Type B pancreatic cell (in vitro differentiated cells): Measurements from ENCODE around the gene SH3RF3. TPM values are rescaled to one million over a fixed set of nuclear protein-coding genes. Genes with fewer than 3 reads are reported as not detected.

Experiments
- DNase-seq: peaks from one replicate; pipeline ENCODE4 v3.0.0; 2021; ENCODE audit warnings: mixed read lengths; ENCODE audit not compliant: unreplicated experiment; ENCODE audit errors: extremely low spot score
- H3K27ac Mint-ChIP-seq: 2 replicates; pipeline ENCODE4 v1.8.0; 2021; ENCODE audit warnings: mild to moderate bottlenecking, mixed read lengths
- H3K27me3 Mint-ChIP-seq: 2 replicates; pipeline ENCODE4 v1.8.0; 2021; ENCODE audit warnings: mixed read lengths
- H3K36me3 Mint-ChIP-seq: 2 replicates; pipeline ENCODE4 v1.8.0; 2021; ENCODE audit warnings: mixed read lengths
- H3K4me1 Mint-ChIP-seq: one replicate; pipeline ENCODE4 v1.8.0; 2021; ENCODE audit warnings: mixed read lengths; ENCODE audit not compliant: unreplicated experiment
- H3K4me3 Mint-ChIP-seq: 2 replicates; pipeline ENCODE4 v1.8.0; 2021; ENCODE audit warnings: mild to moderate bottlenecking, mixed read lengths
- H3K9me3 Mint-ChIP-seq: 2 replicates; pipeline ENCODE4 v1.8.0; 2021; ENCODE audit warnings: mixed read lengths
- CTCF ChIP-seq: fragments of 200-600 bp; sonication (generic); conservative IDR thresholded peaks from 2 replicates; pipeline ENCODE4 v1.5.0; 2021; ENCODE audit warnings: antibody characterized with exemption, mild to moderate bottlenecking
- total RNA-seq: library from RNA; stranded (reverse); gene quantifications from 2 replicates; pipeline ENCODE4 v1.2.1, GENCODE V29; 2021; ENCODE audit warnings: low replicate concordance

Gene SH3RF3
- total RNA-seq, 1 donor from 2014 or later = 13.9 TPM

DNA sequence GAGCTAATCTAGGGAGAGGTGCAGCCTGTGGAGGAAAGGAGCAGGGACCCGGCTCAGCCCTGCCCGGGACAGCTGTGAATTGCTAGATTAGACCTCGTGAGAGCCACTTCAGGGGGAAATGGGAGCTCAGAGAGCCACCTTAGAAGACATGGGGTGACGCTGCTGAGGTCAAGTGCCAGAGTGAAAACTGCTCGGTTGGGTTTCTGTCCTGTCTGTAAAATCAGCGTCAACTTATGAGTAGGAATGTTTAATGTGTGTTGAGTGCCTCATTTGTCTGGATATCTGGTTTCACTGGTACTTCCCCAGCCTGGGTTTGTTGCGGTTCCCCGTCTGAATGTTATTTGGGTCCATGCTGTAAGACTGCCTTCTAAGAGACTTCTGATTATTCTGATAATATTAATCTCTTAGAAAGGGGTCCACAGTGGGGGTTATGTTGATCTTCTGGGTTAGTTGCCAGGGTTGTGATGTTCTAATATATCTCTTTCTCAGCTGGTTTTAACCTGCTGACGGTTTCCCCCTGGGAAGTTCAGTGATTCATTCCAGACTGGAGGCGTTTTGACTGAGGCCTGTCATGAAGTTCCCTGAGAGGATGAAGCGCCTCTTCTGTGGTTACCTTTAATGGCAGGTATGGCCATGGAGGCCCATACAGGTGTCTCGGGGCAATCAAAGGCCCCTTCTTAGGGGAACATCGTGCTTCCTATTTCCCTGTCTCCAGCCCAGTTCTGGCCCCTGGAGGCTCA, 175.9 kb downstream of the SH3RF3 start:
- H3K36me3 Mint-ChIP-seq = no peaks in the 10 kb centered on the region
- no peaks in the 10 kb centered on the region for H3K9me3 Mint-ChIP-seq
- no peaks in the 10 kb centered on the region for H3K27me3 Mint-ChIP-seq
- DNase-seq = no peak
- H3K4me1 Mint-ChIP-seq = peaks cover 8% of the 10 kb centered on the region
- TF ChIP-seq CTCF = no peak
- H3K4me3 Mint-ChIP-seq = no peak overlapping the region
- H3K27ac Mint-ChIP-seq = no peak overlapping the region

DNA sequence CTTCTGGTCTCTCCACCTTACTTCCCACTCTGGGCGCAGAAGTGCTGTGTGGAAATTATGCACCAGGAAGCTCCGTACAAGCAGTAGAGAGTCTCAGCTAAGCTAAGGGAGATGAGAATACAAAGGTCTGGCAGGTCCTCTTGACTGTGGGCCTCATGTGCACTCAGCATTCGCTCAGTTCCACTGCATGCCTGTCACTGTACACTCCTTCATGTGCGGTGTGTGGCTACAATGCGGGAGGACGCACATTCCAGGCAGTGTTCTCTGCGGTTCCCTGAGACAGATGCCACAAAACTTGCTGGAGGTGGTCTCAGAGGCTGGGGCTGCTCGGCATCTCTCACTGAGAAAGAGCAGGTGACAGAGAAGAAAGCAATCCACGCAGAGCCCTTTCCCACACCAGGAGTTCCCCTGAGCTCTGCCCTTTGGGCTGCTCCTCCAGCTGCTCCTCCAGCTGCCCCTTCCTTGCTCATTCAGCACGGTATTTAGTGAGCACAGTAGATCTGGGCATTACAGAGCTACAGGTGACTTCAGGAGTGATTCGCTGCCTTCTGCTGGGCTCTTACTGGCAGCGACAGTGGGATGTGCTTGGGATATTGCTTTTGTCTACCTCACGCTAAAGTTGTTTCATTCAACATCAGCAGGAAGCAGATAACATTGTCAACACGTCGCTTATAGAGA, 176.6 kb downstream of the SH3RF3 start:
- Mint-ChIP-seq H3K4me3 (no peak overlapping the region), H3K36me3 (no peaks in the 10 kb centered on the region), H3K27ac (no peak overlapping the region), H3K4me1 (peaks cover 8% of the 10 kb centered on the region), H3K27me3 (no peaks in the 10 kb centered on the region), H3K9me3 (no peaks in the 10 kb centered on the region)
- no peak for TF ChIP-seq CTCF
- DNase-seq = no peak

DNA sequence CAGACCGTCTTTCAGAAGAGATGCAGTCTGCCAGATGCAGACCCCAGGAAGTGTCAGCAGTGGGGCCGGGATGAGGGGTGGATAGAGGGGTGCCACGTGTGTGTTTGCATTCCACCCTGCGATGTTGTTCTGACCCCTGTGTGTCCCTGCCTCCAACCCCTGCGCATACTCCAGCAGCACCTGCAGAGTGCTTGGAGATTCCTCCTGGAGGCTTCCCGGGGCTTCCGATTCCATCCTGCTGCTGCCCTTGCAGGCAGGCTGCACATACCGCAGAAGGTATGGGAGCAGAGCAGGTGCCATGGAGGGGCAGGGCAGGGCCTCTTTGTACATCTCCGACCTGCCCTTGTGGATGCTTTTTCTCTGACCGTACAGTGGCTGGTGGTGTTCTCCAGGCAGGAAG, 177.2 kb downstream of the SH3RF3 start:
- no peaks in the 10 kb centered on the region for H3K36me3 Mint-ChIP-seq
- no peaks in the 10 kb centered on the region for H3K9me3 Mint-ChIP-seq
- peaks cover 8% of the 10 kb centered on the region for H3K4me1 Mint-ChIP-seq
- DNase-seq = no peak
- H3K27me3 Mint-ChIP-seq = no peaks in the 10 kb centered on the region
- no peak overlapping the region for H3K27ac Mint-ChIP-seq
- no peak for TF ChIP-seq CTCF
- H3K4me3 Mint-ChIP-seq = no peak overlapping the region

DNA sequence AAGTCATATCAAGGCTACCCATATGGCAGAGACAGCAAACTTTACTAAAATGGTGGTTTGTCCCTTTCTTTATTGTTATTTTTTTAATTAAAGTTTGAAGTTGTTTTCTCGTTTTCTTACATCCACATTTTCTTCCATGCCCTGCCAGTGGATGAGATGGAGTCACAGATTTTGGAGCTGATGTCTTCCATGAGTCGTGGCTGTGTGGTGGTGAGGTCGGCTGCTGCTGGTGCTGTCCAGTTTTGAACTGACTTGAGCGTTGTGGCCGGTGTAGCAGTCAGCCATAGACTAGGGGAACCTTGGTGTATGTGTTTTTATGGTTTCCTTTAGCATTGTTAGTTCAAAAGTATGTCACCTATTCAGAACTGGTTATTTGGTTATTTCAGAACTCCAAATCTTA, 182.8 kb downstream of the SH3RF3 start:
- H3K27me3 Mint-ChIP-seq = no peaks in the 10 kb centered on the region
- H3K27ac Mint-ChIP-seq = no peak overlapping the region
- no peaks in the 10 kb centered on the region for H3K4me1 Mint-ChIP-seq
- no peak overlapping the region for H3K4me3 Mint-ChIP-seq
- no peak for TF ChIP-seq CTCF
- H3K36me3 Mint-ChIP-seq = no peaks in the 10 kb centered on the region
- no peak for DNase-seq
- H3K9me3 Mint-ChIP-seq = no peaks in the 10 kb centered on the region

DNA sequence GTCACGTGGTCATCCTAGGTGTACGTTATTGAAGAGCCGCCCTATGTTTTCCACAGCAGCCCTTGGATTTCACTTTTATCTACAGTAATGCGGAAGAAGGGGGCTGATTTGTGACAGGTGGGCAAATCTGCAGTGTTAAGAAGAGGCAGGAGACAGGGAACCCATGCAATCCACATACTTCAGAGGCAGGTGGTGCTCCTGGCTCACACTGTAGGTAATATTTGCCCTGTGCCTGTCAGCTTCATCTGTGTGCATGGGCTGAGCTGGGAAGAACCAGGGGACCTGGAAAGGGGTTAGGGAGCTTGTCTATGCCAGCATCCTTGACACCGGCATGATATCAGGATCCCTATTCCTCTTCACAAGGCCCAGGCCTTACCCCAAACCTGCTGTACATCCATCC, 183.9 kb downstream of the SH3RF3 start:
- no peak for TF ChIP-seq CTCF

More for the DNA sequence above, 183.9 kb downstream of the SH3RF3 start:
- no peak for DNase-seq
- no peaks in the 10 kb centered on the region for H3K36me3 Mint-ChIP-seq
- no peaks in the 10 kb centered on the region for H3K9me3 Mint-ChIP-seq
- peaks cover 10% of the 10 kb centered on the region for H3K4me1 Mint-ChIP-seq
- H3K27ac Mint-ChIP-seq = no peak overlapping the region
- no peaks in the 10 kb centered on the region for H3K27me3 Mint-ChIP-seq
- no peak overlapping the region for H3K4me3 Mint-ChIP-seq
